Tibial artery (tissue), 4 donors: ENCODE data around the gene NFIB.
A peak's percentile ranks its signal among the peaks of the same experiment; 100 is the strongest.

Experiments used
- DNase-seq, 2 donors: peaks; one replicate each; pipeline ENCODE4 v3.0.0-alpha.2; 2019
- H3K27ac ChIP-seq, 2 donors: fragments of 200-600 bp; sonication (generic) in 1 of 2; 1 replicate in 1 of 2; 2 replicates in 1 of 2; pipeline ENCODE4 v1.5.1; 2018 to 2019; ENCODE audit warnings: mild to moderate bottlenecking in 1 of 2
- H3K27me3 ChIP-seq, 2 donors: fragments of 200-600 bp; sonication (generic) in 1 of 2; one replicate each; pipeline versions ENCODE4 v1.5.1 to v1.6.0; 2016 to 2019
- H3K36me3 ChIP-seq, 3 donors: fragments of 200-600 bp; sonication (generic) in 2 of 3; one replicate each; pipeline ENCODE4 v1.5.1; 2016 to 2019; ENCODE audit warnings: mild to moderate bottlenecking in 2 of 3
- H3K4me1 ChIP-seq, 4 donors: fragments of 200-600 bp; sonication (generic) in 2 of 4; 1 replicate in 3 of 4; 2 replicates in 1 of 4; pipeline ENCODE4 v1.5.1; 2016 to 2019
- H3K4me3 ChIP-seq, 2 donors: fragments of 200-600 bp; sonication (generic) in 1 of 2; 1 replicate in 1 of 2; 2 replicates in 1 of 2; pipeline ENCODE4 v1.5.1; 2018 to 2019; ENCODE audit warnings: mild to moderate bottlenecking in 2 of 2
- H3K9me3 ChIP-seq, 3 donors: fragments of 200-600 bp; sonication (generic) in 1 of 3; one replicate each; pipeline ENCODE4 v1.5.1; 2016 to 2019
- intact Hi-C: fragments of 100-400 bp; cut with DNase I; formaldehyde crosslinking; loops from one replicate; pipeline ENCODE4 v1.15.0; 2023; ENCODE audit warnings: low total_unique reads
- TF ChIP-seq, protein P1 (sequence below), 2 experiments: fragments of 200-600 bp in 1 of 2; fragments of 450-650 bp in 1 of 2; IDR thresholded peaks; one replicate each; pipeline ENCODE4 v1.5.1; 2017 to 2019; ENCODE audit warnings: antibody characterized with exemption in 2 of 2, mild to moderate bottlenecking in 1 of 2, moderate library complexity in 1 of 2

Gene NFIB

DNA sequence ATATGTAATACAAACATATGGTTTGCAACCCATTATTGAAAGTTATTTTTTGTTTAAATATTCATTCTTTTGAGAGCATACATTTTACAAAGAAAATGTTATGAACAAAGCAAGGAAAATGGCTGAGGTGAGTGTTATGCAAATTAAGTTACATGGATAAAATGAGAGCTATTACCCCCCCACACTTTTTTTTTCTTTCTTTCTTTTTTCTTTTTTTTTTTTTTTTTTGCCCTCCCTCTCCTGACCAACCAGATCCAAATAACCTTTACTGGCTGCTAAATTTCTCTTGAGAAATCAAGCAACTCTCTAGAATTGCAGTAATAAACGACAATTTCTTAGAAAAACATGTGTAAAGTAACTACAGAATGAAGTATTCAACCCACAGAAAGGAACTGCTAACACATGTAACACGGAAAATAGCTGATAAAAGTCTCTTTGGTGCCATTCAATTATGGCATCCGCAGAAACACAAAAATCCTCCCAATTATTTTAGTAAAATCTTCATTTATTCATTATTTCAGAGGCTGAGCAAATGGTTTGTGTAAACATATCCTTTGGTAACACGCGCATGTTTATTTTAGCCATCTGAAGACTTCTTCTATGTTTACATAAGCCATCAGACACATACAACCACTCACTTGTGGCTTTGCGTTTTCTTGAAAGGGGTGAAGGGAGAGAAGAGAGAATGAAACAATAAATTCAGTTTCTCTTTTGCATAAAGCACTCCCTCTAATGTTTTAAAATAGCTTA lies 216.1 kb downstream of the NFIB start:
- no peak for DNase-seq
- H3K9me3 ChIP-seq = no peaks in the 10 kb centered on the region
- intact Hi-C loops = loop anchor here (10.0 kb wide), 2 partner anchors 217 to 653 kb away; partner anchors contain the start of gene NFIB
- TF ChIP-seq, protein P1, sequence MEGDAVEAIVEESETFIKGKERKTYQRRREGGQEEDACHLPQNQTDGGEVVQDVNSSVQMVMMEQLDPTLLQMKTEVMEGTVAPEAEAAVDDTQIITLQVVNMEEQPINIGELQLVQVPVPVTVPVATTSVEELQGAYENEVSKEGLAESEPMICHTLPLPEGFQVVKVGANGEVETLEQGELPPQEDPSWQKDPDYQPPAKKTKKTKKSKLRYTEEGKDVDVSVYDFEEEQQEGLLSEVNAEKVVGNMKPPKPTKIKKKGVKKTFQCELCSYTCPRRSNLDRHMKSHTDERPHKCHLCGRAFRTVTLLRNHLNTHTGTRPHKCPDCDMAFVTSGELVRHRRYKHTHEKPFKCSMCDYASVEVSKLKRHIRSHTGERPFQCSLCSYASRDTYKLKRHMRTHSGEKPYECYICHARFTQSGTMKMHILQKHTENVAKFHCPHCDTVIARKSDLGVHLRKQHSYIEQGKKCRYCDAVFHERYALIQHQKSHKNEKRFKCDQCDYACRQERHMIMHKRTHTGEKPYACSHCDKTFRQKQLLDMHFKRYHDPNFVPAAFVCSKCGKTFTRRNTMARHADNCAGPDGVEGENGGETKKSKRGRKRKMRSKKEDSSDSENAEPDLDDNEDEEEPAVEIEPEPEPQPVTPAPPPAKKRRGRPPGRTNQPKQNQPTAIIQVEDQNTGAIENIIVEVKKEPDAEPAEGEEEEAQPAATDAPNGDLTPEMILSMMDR (IDR thresholded peaks at IDR 0.05) = no peak
- H3K27me3 ChIP-seq = no peaks in the 10 kb centered on the region
- no peak overlapping the region for H3K4me3 ChIP-seq
- H3K4me1 ChIP-seq = peaks cover 0 to 67% (median 33%) of the 10 kb centered on the region in 4 donors
- no peaks in the 10 kb centered on the region for H3K36me3 ChIP-seq
- H3K27ac ChIP-seq = peak overlapping the region; percentile 72 to 74

DNA sequence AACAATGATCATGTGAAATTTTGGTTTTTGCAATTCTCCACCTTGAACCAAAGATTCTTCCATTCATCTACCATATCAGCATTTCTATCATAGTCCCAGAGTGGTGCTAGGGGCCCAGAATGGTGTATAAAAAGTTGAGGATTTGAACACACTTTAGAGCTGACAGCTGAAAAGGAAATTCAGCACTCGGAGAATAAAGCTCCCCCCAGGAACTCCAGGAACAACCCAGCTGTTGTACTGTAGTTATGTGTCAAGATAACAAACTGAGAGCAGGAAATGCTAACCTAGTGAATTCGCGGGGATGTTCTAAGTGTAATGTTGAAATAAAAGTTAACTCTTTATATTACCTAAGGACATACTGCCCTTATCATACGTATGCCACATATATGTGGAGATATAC lies 216.7 kb downstream of the NFIB start:
- intact Hi-C loops = loop anchor here (10.0 kb wide), 2 partner anchors 218 to 652 kb away; partner anchors contain the start of gene NFIB
- TF ChIP-seq, protein P1 (IDR thresholded peaks at IDR 0.05) = no peak
- DNase-seq = no peak
- Histone ChIP-seq H3K36me3 (no peaks in the 10 kb centered on the region), H3K27me3 (no peaks in the 10 kb centered on the region), H3K9me3 (no peaks in the 10 kb centered on the region), H3K27ac (peak overlapping the region; percentile 72 to 74), H3K4me1 (peaks cover 0 to 61% (median 30%) of the 10 kb centered on the region in 4 donors), H3K4me3 (peak overlapping the region; percentile 29 to 42)

DNA sequence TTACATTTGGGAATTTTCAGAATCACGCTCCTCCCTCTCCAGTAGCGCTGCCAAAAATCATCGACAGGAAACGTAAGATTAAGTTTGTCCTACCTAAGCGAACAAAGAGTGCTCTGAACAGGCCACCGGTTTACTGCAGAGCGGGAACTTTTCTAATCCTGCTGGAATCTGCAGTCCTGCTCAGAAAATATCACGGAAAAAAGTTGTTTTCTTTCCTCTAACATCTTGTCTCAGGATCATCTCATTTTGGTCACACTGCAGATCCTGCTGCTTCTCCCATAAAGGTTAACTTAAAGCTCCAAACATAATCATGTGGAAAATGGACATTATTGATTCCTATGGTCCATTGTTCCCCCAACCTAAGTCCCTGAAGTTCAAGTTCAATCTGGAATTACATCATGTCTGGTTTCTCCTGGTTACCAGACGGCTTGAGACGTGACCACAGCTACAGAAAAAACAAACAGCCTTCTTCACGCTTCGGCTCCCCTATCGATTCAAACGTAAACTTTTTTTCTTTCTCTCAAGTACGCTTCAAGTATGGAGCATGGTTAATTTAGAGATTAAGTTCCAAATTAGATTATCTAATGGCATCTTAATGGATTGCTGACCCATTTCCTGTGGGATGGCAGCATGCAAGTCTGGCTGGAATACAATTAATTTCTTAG lies 217.6 kb downstream of the NFIB start:
- Histone ChIP-seq H3K4me3 (peak overlapping the region; percentile 29 to 42), H3K27me3 (no peaks in the 10 kb centered on the region), H3K36me3 (no peaks in the 10 kb centered on the region), H3K27ac (peak overlapping the region; percentile 72 to 74), H3K4me1 (peaks cover 0 to 53% (median 27%) of the 10 kb centered on the region in 4 donors), H3K9me3 (no peaks in the 10 kb centered on the region)
- intact Hi-C loops = loop anchor here (10.0 kb wide), 2 partner anchors 218 to 652 kb away; partner anchors contain the start of gene NFIB
- no peak for DNase-seq
- TF ChIP-seq, protein P1 (IDR thresholded peaks at IDR 0.05) = no peak

DNA sequence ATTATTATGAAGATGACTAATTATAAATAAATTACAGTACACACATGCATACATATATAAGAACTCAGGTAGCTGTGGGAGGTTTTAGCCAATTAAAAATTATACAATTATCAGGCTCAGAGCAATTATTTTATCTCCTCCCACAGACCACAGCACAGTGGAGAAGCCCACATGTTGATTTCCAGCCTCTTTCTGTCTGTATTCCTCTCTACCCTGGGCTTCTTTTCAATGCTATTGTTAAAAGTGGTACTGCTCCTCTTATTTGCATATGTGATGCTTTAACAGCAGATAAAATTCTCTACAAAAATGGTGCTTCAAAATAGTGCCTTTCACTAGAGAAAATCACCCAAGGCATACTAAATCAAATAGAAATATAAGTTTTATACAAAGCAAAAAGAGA lies 218.7 kb downstream of the NFIB start:
- Histone ChIP-seq H3K36me3 (no peaks in the 10 kb centered on the region), H3K4me3 (no peak overlapping the region), H3K9me3 (no peaks in the 10 kb centered on the region), H3K4me1 (peaks cover 0 to 57% (median 29%) of the 10 kb centered on the region in 4 donors), H3K27ac (peak overlapping the region; percentile 72 to 74), H3K27me3 (no peaks in the 10 kb centered on the region)
- TF ChIP-seq, protein P1 (IDR thresholded peaks at IDR 0.05) = no peak
- no peak for DNase-seq
- intact Hi-C loops = loop anchor here (10.0 kb wide), 2 partner anchors 220 to 650 kb away; partner anchors contain the start of gene NFIB

DNA sequence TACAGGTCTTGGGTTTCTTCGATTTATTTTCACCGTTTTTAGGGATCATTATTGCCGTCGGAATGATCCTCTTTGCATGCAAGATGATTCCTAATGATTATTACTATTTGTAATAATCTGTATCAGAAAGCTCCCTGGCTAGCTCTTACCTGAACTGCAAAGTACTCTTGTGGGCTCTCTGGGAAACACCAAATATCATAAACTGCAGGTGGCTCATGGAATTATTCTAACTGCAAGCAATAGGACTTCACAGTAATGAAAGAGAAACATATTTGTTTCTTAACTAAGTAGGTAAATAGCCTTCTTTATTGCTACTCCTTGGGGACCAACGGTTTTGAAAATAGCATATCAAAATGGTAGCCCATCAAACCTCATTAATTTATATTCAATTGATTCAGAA lies 219.4 kb downstream of the NFIB start:
- H3K4me3 ChIP-seq = no peak overlapping the region
- DNase-seq = no peak
- H3K9me3 ChIP-seq = no peaks in the 10 kb centered on the region
- no peaks in the 10 kb centered on the region for H3K27me3 ChIP-seq
- peaks cover 0 to 60% (median 29%) of the 10 kb centered on the region in 4 donors for H3K4me1 ChIP-seq
- intact Hi-C loops = loop anchor here (10.0 kb wide), 2 partner anchors 220 to 650 kb away; partner anchors contain the start of gene NFIB
- TF ChIP-seq, protein P1 (IDR thresholded peaks at IDR 0.05) = no peak
- H3K36me3 ChIP-seq = no peaks in the 10 kb centered on the region
- peak overlapping the region; percentile 72 to 74 for H3K27ac ChIP-seq
